ENCODE data around the gene FKBP4.

FKBP4 gene

DNA sequence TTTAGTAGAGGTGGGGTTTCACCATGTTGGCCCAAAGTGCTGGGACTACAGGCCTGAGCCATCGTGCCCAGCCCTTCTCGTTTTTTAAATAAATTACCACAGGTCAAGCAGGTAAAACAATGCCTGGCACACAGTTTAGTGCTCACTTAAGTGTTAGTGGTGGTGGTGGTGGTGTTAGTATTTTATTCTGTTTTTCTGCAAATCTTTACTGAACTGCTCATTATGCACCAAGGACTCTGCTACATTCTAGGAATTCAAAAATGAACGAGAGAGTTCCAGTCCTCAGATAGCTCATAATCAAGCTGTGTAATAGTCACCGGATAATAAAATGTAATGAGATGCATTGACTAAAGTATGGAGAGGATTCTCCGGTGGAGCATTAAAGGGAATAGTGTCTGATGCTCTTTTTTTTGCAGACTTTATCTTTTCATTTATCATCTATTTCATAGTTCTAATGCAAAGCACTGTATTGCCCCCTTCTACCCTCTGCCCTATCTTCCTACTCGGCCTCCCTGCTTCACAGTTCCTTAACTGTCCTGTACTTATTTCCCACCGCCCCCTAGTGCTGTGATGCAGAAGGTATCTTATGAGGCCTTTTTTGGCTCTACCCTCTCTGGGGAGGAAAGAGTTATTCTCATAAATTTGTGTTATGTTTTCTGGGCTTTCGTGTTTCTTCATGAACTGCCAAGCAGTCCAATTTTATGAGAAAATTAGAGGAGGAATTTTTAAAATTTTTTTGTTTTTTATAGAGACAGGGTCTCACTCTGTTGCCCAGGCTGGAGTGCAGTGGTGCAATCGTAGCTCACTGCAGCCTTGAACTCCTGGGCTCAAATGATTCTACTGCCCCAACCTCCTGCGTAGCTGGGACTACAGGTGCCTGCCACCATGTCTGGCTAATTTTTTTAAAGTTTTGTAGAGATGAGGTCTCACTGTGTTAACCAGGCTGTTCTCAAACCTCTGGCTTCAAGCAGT lies 18.7 kb downstream of the FKBP4 start:
- no peak for DNase-seq

- DNase-seq = no peak
Measured at GRCh38 chr12:2819810-2820209, 25.0 kb downstream of the FKBP4 start.

DNA sequence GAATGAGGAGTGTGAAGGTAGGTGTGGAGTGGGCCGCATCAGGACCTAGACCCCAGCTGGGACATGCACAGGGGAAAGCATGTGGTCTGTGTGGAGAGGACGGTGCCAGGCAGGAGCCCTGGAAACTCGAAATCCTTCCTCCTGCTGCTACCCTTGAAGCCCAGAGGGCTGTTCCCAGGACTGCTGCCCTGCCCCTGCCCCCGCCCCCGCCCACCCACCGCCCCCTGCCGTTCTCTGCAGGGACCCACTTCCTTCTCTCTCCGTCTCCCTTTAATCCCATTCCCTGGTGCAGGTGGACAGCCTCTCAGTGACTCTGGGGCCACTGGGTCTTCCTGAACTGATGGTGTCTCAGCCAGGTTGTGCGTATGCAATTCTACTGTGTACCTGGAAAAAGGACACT lies 25.7 kb downstream of the FKBP4 start:
- no peak for DNase-seq

GRCh38 chr12:2823483-2823882 lies 28.7 kb downstream of the FKBP4 start:
- DNase-seq = no peak

DNA sequence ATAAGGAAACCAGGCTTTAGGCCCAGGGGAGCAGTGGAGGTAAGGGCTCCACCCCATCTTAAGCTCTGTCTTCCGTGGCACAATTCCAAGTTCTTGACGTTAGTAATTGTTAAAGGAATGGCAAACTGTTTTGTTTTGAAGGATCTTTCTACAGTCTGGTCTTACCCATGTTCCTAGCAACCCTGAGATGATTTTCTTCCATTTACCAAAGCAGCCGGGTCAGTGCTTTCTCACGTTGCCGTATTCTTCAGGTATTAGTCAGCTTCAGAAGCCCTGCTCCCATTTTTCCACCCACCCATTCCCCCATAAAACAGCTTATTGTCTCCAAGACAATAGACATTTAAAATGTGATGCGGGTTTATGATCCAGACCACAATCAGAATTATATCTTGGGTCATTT lies 29.8 kb downstream of the FKBP4 start:
- no peak for DNase-seq

- no peak for DNase-seq
Measured at GRCh38 chr12:2825132-2825531, 30.4 kb downstream of the FKBP4 start.

DNA sequence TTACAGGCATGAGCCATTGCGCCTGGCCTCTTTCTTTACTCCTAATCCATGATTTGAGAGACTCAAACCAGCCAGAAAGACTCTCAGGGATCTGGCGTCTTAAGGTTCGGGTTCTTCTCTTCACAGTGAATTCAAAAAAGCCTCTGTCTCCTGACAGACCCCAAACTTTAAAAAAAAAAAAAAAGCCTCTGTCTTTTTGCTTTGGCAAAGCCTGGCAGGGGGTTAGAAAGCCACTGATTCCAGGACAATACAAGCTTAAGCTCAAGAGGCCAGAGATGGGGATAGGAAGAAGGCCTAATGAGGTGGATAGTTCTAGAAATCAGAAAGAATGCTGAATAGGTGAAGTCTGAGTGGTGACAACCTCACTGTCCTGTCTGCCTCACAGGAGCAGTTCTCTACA lies 31.3 kb downstream of the FKBP4 start:
- no peak for DNase-seq

DNA sequence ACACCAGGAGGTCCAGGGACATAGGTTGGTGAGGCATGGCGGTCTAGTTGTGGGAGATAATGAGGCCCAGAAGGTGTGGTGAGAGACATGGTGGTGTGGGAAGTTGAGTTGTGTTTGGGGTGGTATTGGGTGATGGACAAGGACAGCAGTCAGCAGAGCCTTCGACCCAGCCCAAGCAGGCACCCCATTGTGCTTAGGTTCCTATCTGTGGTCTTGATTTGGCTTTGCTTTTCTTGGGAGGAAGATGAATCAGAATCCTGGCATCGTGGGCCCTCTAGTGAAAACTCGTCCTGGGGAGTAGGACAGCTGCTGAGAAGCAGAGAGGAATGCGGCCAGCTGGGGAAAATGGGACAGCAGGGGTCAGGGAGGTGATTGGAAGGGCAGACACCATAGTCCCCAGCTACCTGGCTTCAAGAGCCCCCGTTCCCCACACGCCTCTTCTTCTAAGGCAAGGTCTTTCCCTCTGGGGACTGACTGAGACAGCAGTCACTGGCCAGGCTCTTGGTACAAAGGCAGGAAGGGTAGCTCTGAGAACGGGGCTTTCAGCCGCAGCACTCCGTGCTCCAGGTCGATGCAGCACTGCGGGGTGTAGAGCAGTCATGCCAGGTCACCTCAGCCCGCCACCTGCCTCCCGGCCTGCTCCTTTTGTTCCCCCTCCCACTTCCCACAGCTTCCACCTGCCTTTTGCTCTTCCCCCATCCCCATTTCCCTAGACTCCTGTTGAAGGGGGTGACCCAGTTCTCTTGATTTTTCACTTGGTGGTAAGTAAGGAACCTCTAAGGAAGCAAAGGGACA lies 32.1 kb downstream of the FKBP4 start:
- DNase-seq = no peak

DNA sequence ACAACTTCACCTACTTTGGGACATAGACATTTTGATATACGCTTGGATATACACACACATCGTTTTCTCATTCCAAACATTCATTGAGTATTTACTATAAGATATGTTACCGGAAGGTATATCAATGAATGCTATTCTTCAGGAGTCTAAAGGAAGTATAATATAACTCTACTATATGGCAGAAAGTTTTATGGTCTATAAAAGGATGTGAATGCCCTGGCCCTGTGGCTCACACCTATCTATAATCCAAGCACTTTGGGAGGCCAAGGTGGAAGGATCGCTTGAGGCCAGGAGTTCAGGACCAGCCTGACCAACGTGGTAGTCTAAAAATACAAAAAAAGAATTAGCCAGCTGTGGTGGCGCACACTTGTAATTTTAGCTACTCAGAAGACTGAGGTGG lies 34.5 kb downstream of the FKBP4 start:
- no peak for DNase-seq

- no peak for DNase-seq
Measured at GRCh38 chr12:2832550-2833127, 37.9 kb downstream of the FKBP4 start.

DNA sequence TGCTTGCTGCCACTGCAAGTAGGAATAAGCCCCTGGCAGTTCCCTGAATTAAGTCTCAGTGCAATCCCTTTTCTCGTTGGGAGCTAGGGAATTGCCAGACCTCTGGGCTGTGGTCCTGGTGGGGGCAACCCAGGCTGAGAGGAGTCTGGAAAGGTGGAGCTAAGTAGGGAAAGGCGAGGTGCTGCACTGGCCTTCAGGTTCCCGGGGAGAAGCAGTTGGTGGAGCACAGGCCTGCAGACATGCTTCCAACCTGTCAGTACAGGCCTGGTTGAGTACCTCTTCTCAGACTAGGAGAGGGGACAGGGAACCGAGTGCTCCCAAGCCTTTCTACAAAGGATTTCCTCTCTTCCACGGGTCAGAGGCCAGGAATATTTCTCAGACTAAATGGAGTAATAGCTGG lies 38.6 kb downstream of the FKBP4 start:
- no peak for DNase-seq

GRCh38 chr12:2833810-2834209 lies 39.0 kb downstream of the FKBP4 start:
- DNase-seq = no peak

DNA sequence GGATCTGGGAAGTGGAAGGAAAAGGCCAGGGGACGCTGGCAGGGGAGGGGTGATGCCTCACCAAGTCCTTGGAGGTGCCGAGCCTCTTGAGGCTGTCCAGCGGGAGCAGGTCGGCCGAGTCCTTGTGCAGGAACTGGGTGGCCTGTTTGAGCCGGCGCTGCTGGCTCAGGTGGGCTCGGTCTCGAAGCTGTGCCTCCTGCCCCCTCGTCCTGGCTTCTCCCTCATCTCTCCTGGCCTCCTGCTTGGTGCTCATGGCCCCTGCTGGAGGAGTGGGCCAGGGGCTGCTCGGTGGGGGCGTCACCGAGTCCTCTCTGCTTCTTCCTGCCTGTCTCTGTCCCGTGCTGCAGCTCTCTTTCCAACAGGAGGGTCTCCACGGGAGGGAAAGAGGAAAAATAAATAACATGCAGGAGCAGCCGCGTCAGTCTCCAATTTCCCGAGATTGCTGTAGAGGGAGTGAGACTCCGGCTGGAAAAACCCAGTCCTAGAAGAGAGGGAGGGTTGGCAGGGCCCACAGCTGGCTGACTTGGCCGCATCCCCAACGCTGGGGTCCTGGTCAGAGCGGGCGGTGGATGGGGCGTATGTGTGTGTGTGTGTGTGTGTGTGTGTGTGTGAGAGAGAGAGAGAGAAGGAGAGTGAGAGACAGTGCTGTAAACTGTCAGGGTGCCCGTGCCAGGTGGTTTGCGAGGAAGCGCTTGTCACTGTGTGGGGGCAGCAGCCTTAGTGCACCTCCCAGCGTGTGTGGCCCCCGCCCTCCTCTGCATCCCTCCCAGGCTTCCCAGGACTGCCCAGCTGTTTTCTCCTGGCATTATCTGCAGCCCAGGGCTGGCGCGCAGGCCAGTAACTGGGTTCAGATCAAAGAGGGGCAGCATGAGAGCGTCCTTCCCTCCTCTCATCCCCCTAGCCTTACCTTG lies 40.1 kb downstream of the FKBP4 start, which contains the start of gene NRIP2:
Gene NRIP2 (minus strand): TSS at position 455 of the 911 bp plus-strand sequence. CDS start 52 bp downstream, at position 403.
- DNase-seq = no peak

DNA sequence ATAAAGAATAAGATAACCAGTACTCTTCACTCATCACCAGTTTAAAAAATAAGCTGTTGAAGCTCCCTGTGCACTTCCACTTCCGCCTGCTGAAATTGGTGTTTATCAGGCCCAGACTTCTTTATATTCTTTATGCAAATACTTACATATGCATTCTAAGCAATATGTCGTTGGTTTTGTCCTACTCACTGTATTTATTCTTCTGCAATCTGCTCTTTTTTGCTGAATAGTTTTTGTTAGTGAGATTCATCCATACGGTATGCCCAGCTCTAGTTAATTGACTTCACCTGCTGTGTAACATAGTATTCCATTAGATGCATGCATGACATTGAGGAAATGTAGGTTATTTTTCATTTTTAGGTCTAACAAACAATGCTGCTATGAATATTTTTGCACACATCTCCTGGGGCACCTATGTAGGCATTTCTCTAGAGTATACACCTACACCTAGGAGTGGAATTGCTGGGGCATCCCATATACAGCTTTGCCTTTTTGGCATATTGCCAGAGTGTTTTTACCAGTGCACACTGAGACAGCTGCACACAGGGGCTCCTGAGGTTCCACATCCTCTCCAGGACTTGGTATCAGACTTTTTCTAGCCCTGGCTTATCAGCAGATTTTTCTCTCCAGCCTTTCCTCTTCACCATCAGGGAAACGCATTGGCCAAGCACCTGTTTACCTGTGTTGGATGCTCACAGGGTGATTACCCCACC lies 41.1 kb downstream of the FKBP4 start:
- no peak for DNase-seq

DNA sequence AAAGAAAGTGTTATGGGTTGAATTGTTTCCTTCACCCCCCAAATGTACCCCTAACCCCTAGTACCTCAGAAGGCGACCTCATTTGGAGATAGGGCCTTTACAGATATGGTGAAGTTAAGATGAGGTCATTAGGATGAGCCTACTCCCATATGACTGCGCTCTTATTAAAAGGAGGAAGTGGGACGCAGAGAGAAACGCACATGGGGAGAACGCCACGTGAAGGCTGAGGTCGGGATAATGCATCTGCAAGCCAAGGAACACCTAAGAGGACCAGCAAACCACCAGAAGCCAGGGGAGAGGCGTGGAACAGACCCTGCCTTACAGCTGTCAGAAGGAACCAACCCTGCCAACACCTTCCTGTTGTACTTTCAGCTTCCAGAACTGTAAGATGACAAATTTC lies 41.8 kb downstream of the FKBP4 start:
- no peak for DNase-seq

GRCh38 chr12:2841056-2841650 lies 46.4 kb downstream of the FKBP4 start:
- no peak for DNase-seq

DNA sequence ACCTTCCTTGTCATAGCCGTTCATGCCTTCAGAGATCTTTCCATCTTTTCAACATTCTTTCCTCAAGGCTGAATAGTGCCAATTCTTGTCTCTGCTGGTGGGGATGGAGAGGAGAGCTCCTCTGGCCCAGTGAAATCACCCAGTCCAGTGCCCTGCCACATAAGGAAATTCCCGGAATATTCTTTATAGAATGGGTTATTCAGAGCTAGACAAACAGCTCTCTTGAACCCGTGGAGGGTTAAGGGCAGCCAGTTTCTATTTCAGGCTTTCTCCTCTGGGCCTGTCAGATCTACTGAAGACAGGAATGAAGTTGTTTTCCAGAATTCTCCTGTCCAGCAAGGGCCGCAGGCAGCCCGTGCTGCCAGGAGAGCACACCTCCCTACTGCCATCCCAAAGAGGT lies 48.2 kb downstream of the FKBP4 start:
- DNase-seq = no peak

DNA sequence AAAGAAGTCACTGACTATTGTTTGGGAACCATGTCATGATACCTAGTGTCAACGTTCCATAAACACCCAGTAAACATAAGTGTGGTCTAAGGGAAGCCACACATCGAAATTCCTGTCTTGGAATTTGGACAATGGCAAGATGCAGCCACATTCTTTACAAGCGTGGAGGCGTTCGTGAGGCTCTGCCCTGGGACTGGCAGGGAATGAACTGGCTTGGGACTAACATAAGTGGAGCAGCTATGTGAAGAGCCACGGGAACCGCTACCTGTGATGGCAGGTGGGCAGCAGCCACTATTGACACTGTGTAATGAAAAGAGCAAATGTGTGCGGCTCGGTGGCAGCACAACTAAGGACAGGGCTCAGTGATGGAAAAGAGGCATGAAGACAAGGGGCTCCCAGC lies 50.0 kb downstream of the FKBP4 start:
- DNase-seq = no peak

GRCh38 chr12:2845280-2845679 lies 50.5 kb downstream of the FKBP4 start:
- no peak for DNase-seq

DNA sequence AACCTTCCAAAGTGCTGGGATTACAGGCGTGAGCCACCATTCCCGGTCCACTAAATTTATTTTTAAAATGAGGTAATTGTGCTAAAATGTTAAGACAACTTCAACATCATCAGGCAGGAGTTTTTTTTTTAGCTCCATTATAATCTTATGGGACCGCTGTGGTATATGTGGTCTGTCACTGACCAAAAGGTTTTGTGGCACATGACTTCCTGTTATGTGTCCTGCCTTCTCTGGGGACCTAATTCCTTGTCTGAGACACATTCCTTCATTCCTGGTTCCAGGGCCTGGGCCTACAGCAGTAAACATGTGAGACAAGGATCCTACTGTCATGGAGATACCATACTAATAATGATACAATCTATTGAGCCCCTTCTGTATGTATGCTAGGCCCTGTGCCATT lies 57.2 kb downstream of the FKBP4 start:
- no peak for DNase-seq

- peak; percentile 75 for DNase-seq
Measured at GRCh38 chr12:2853626-2854025, 58.9 kb downstream of the FKBP4 start.
